NOMO-1 treated with DMSO at 0.1 percent for 48 hours (cell line): Measurements from ENCODE around the gene SAMD11.
A peak's percentile ranks its signal among the peaks of the same experiment; 100 is the strongest.

Experiments used
- DNase-seq: peaks from one replicate; lab custom pipeline; 2025; ENCODE audit not compliant: unreplicated experiment; lab: John Stamatoyannopoulos, UW

SAMD11 gene

DNA sequence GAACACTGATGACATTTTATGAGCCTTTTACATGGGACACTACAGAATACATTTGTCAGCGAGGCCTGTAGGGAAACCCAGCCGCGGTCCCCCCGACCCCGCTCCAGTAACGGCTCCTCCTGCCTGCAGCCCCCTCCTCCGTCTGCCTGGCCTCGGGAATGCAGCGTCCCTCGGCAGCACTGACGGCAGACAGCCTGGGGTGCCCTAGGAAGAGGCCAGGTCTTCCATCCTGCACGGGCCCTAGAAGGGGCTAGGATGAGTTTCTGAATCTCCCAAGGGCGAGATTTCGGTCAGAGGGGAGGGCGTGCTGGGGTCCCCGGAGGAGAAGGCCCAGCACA is 8.4 kb downstream of the SAMD11 start:
- DNase-seq, result no peak

- DNase-seq, result no peak
Observed at GRCh38 chr1:932776-933602, 9.3 kb downstream of the SAMD11 start.

DNA sequence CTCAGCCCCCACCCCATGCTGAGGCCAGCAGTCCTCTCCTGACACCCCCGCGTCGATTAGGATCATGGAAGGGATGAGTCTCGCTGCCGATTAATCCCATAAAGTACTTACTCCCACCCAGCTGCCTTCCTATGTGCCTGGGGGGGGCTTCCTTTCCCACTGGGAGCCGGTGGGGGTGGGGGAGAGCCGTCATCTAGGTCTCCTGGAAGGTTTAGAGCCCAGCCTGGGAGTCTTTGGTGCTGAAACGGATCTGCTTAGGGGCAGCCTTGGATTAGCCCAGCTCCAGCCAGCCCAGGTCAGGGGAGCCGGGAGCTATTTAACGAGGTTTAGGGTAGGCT is 9.8 kb downstream of the SAMD11 start:
- no peak for DNase-seq

GRCh38 chr1:934991-935750 is 11.4 kb downstream of the SAMD11 start:
- no peak for DNase-seq

DNA sequence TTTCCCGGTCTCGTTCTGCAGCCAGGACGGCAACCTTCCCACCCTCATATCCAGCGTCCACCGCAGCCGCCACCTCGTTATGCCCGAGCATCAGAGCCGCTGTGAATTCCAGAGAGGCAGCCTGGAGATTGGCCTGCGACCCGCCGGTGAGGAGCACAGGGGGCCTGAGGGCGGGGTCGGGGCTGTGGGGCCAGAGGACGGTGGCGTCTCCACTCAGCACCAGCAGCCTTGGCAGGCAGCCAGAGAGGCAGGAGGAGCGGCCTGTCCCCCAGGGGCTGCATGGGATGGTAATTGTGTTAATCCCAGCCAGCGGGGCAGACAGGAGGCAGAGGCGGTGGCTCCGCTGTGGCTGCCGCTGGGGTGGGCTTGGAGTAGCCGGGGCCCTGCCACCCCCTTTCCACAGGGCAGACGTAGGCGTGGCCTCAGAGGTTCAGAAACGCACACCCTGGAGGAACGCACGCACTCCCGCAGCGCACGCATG is 12.1 kb downstream of the SAMD11 start:
- DNase-seq, result no peak

DNA sequence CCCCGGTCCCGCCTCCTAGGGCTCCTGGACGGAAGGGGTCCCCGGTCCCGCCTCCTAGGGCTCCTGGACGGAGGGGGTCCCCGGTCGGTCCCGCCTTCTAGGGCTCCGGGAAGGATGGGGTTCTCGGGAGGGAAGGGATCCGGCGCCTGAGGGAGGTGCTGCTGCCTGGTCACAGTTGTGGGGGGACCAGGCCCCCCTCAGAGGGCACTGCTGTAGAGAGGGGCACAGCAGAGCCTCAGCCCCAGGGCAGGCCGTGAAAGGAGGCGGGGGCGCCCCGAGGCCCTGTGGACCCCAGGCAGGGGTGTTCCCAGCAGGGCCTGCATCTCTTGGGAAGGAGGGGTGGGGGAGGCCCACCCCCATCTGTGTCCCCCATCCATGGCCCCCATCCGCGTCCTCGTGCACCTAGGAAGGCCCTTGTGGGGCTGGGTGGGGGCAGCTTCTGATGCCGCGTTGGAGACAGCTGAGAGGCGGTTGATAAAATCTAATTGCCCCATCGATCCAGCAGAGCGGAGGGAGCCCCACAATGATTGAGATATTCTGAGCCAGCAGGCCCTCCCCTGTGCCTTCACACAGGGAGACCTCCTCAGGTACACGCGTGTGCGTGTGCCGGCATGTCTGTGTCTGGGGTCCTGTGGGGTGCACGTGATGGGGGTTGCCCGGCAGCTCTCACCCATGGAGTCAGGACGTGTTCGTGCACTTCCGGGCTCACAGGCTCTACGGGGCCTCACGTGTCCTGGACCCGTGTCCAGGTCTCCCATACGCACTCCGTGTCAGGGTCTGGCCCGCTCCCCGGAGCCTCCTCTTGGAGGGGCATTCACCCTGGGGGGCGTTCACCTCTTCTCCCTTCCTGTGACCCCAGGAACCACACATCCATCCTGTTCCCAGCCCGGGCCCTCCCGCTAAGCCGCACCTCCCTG is 12.9 kb downstream of the SAMD11 start:
- no peak for DNase-seq

DNA sequence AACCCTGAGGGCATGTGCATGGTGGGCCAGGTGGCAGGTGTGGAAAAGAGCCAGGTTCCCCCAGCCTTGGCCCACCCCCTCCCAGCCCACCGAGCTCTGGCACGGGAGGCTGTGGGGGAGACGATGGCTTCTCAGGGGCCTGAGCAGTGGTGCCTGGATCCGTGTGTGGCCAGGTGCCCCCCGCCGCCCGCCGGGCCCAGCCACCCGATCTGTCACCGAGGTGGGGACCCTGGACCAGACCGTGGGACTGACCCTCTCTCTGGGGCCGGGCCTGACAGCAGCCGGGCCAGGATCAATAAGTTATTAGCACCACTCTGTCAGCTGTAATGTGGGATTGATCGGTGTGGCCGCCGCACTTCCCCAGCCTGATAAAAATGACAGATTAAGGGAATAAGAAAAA is 13.8 kb downstream of the SAMD11 start:
- DNase-seq, result no peak

DNA sequence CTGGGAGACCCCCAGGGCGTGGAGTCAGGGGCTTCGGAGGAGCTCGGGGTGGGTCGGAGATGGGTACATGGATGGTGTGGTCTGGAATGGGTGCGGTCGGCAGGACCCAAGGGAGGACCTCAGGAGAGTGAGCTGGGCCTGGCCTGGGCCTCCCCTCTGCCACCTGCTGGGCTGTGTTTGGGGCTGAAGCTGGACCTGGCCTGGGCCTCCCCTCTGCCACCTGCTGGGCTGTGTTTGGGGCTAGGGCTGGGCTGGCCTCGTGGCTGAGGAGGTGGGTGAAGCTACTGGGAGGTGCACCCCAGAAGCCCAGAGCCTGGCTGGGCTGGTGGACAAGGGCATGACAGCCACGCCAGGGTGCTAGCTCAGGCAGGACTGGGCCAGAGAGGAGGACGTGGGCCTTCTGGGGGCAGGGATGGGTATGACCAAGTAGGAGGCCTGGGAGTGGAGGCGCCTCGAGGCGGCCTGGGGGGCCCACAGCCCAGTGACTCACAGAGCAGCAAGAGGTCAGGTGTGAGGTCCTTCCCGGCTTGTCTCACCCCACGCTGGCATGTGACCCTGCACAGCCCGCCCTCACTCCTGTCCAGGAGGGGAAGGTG is 14.5 kb downstream of the SAMD11 start:
- no peak for DNase-seq

DNA sequence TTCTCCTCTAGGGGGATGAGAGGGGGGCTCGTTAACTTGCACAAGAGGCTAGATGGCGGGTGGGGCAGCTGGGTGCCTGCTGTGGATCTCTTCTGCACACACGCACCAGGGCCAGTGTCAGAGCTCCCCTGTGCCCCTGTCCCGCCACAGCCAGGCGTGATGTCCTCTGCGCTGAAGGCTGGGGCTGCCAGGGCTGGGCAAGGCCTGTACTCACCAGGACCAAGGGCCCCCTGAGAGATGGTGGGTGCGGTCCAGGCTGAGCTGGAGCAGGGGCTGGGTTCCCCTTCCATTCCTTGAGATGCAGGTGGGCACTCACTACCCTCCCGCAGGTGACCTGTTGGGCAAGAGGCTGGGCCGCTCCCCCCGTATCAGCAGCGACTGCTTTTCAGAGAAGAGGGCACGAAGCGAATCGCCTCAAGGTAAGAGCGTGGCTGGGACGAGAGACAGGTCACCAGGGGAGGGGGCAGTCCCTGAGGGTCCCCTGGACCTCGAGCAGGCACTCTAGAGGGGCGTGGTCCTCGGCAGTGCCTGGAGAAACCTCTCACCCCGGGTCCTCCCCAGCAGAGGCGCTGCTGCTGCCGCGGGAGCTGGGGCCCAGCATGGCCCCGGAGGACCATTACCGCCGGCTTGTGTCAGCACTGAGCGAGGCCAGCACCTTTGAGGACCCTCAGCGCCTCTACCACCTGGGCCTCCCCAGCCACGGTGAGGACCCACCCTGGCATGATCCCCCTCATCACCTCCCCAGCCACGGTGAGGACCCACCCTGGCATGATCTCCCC is 15.2 kb downstream of the SAMD11 start:
- no peak for DNase-seq

DNA sequence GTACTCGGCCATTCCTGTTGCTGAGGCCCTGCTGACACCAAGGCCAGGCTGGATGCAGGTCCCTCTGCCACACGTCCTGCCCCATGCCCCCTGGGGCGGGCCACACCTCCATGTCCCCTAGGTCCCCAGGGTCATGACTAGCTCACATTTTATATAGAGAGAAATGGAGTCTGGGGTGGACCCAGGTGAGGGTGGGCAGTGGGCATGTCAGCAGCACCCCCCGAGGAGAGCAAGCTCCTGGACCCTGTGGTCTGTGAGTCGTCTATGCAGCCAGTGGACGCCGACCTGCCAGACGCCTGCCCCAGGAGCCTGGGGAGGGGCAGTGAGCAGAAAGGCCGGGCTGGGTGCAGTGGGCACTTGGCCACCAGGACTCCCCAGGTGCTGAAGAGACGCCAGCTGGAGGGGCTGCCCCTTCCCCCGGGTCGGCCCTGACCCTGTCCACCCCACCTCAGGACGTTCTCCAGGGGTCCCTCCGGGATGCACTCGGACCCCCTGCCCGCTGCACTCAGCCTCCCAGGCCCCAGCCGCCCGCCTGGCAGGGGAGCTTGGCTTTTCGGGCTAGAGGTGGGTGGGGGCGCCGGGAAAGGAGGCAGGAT is 15.9 kb downstream of the SAMD11 start:
- no peak for DNase-seq

GRCh38 chr1:940107-941014 is 16.6 kb downstream of the SAMD11 start:
- DNase-seq, result no peak

DNA sequence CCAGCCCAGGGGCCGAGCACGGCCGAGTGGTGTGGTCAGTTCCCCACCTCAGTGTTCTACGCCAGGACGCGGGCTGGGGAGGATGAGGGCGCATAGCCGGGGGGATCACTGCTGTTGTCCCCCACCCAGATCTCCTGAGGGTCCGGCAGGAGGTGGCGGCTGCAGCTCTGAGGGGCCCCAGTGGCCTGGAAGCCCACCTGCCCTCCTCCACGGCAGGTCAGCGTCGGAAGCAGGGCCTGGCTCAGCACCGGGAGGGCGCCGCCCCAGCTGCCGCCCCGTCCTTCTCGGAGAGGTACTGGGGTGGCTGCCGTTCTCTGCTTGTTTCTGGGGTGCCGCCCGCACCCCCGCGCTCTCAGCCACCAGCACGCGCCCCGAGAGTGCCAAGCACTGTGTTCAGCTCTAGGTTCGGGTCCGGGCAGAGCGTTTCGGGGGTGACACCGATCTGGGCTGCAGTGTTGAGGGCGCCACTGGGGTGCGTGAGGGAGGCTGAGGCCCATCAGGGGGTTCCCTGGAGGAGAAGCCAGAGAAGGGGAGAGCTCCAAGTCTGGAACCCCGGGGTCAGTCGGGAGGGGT is 17.4 kb downstream of the SAMD11 start:
- DNase-seq, result no peak

DNA sequence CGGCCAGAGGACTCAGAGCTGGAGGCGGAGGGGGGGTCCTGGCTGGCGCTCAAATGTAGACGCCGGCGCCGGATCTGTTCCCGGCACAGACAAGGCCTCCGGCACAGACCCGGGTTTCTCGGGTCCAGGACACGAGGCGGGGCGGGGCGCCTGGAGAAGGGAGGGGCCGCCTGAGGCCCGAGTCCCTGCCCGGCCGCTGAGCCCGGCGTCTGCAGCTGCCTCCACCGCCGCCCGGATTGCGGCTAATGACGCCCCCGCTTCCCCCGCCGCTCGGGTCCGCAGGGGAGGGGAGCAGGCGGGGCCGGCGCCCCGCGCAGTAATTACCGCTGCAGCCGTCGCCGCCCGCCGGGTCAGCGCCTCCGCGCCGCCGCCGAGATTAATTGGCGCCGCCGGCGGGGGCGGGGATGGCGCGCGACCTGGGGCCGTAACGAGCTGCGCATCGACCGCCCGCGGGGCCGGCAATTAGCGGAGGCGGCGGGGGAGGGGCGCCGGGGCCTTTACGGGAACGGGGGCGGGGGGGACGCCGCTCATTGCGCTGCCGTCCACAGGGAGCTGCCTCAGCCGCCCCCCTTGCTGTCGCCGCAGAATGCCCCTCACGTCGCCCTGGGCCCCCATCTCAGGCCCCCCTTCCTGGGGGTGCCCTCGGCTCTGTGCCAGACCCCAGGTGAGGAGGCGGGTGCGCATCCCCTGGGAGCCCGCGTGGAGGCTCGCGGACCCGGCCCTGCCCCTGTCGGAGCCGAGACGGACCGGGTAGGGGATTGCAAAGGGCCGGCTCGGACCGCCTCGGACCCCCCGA is 18.1 kb downstream of the SAMD11 start:
- DNase-seq, result peak; percentile 18

- DNase-seq, result no peak
Observed at GRCh38 chr1:942411-942821, 18.7 kb downstream of the SAMD11 start.

DNA sequence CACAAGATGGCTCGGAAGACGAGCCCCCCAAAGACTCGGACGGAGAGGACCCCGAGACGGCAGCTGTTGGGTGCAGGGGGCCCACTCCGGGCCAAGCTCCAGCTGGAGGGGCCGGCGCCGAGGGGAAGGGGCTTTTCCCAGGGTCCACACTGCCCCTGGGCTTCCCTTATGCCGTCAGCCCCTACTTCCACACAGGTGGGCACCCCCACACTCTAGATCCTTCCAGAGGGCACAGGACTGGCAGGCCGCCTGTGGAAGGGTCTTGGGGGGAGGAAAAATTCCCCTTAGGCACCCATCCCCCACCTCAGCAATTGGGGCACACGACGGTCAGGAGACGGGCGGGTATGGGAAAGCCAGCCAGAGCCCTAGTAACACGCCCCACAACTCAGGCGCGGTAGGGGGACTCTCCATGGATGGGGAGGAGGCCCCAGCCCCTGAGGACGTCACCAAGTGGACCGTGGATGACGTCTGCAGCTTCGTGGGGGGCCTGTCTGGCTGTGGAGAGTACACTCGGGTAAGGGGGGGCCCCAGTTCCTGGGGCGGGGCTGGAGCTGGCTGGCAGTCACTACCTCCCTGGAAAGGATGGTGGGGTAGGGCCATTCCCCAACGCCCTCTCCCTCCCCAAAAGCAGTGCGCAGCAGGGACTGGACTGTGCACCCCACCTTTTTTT is 19.3 kb downstream of the SAMD11 start:
- DNase-seq, result no peak

- no peak for DNase-seq
Observed at GRCh38 chr1:943545-944340, 20.0 kb downstream of the SAMD11 start.
